ENCODE results near the gene SCARF2. TPM values are rescaled to one million over a fixed set of nuclear protein-coding genes. Genes with fewer than 3 reads are reported as not detected.
A peak's percentile ranks its signal among the peaks of the same experiment; 100 is the strongest.
"Not testable (repeated sequence)": the region's sequence is repeated elsewhere in the genome, so short reads cannot be mapped to it uniquely, and the experiment has no call there.

SCARF2 gene
- polyA plus RNA-seq, 1 donor: 13.1 TPM

- DNase-seq (ENCODE audit: low read depth): no peak
Observed at GRCh38 chr22:20427945-20428417, 9.6 kb downstream of the SCARF2 start.

GRCh38 chr22:20427104-20427944 lies 10.3 kb downstream of the SCARF2 start:
- no peak for DNase-seq (ENCODE audit: low read depth)

GRCh38 chr22:20426259-20426615 lies 11.4 kb downstream of the SCARF2 start:
- DNase-seq (ENCODE audit: low read depth): no peak

- DNase-seq (ENCODE audit: low read depth): no peak
Observed at GRCh38 chr22:20425566-20426258, 11.9 kb downstream of the SCARF2 start.

- DNase-seq (ENCODE audit: low read depth): no peak
Observed at GRCh38 chr22:20424932-20425565, 12.6 kb downstream of the SCARF2 start.

GRCh38 chr22:20424568-20424931 lies 13.1 kb downstream of the SCARF2 start:
- DNase-seq (ENCODE audit: low read depth): no peak

GRCh38 chr22:20423906-20424551 lies 13.6 kb downstream of the SCARF2 start:
- DNase-seq (ENCODE audit: low read depth): no peak

- no peak for DNase-seq (ENCODE audit: low read depth)
Observed at GRCh38 chr22:20423008-20423905, 14.4 kb downstream of the SCARF2 start.

GRCh38 chr22:20422271-20423007 lies 15.2 kb downstream of the SCARF2 start:
- DNase-seq (ENCODE audit: low read depth): peak; percentile 48

GRCh38 chr22:20421507-20421874 lies 16.1 kb downstream of the SCARF2 start:
- DNase-seq (ENCODE audit: low read depth): no peak

- DNase-seq (ENCODE audit: low read depth): no peak
Observed at GRCh38 chr22:20420157-20420842, 17.3 kb downstream of the SCARF2 start.

GRCh38 chr22:20419664-20419951 lies 18.0 kb downstream of the SCARF2 start:
- no peak for DNase-seq (ENCODE audit: low read depth)

- DNase-seq (ENCODE audit: low read depth): peak; percentile 57
Observed at GRCh38 chr22:20418211-20418788, 19.3 kb downstream of the SCARF2 start.

- DNase-seq (ENCODE audit: low read depth): not testable (repeated sequence)
Observed at GRCh38 chr22:20415699-20416098, 21.9 kb downstream of the SCARF2 start.

- not testable (repeated sequence) for DNase-seq (ENCODE audit: low read depth)
Observed at GRCh38 chr22:20415241-20415640, 22.4 kb downstream of the SCARF2 start.

- DNase-seq (ENCODE audit: low read depth): no peak
Observed at GRCh38 chr22:20414450-20414849, 23.2 kb downstream of the SCARF2 start.

- no peak for DNase-seq (ENCODE audit: low read depth)
Observed at GRCh38 chr22:20414059-20414440, 23.6 kb downstream of the SCARF2 start.

- DNase-seq (ENCODE audit: low read depth): no peak
Observed at GRCh38 chr22:20413217-20414058, 24.2 kb downstream of the SCARF2 start.

Measured in forelimb muscle (tissue), 1 donor.